Measurements from ENCODE around the gene FHIP2A. TPM values are rescaled to one million over a fixed set of nuclear protein-coding genes. Genes with fewer than 3 reads are reported as not detected.
"Not testable (repeated sequence)": the region's sequence is repeated elsewhere in the genome, so short reads cannot be mapped to it uniquely, and the experiment has no call there.

The FHIP2A gene
- total and polyA plus RNA-seq, 3 donors from 2014 or later: 30.3 to 44.8 (median 39.8) TPM

- Histone ChIP-seq H3K36me3 (ENCODE audit: low read depth, missing control alignments) (peaks cover 2% of the 10 kb centered on the region), H3K27me3 (no peaks in the 10 kb centered on the region), H3K4me3 (no peak overlapping the region), H3K9me3 (no peaks in the 10 kb centered on the region), H3K4me1 (no peaks in the 10 kb centered on the region), H3K27ac (no peak overlapping the region)
- intact Hi-C loops (cut with DNase I; ENCODE audit: low total_unique reads): no loop called here
- no peak for DNase-seq
- TF ChIP-seq CTCF (IDR thresholded peaks at IDR 0.05): no peak
- no peak for TF ChIP-seq POLR2A (IDR thresholded peaks at IDR 0.05)
These were observed 30.6 kb downstream of the FHIP2A start for GRCh38 chr10:114852197-114852596.

GRCh38 chr10:114854906-114855305 is 33.3 kb downstream of the FHIP2A start:
- no peak overlapping the region for H3K27ac ChIP-seq
- WGBS, 2 donors: 79 to 85% methylated on average over 1 of the region's 1 CpG

GRCh38 chr10:114855776-114856543 is 34.4 kb downstream of the FHIP2A start:
- Histone ChIP-seq H3K4me3 (no peak overlapping the region), H3K27me3 (no peaks in the 10 kb centered on the region), H3K27ac (peak overlapping the region in 1 of 2 donors; percentile 4), H3K36me3 (ENCODE audit: low read depth, missing control alignments) (peaks cover 2% of the 10 kb centered on the region), H3K9me3 (no peaks in the 10 kb centered on the region), H3K4me1 (no peaks in the 10 kb centered on the region)
- TF ChIP-seq CTCF (IDR thresholded peaks at IDR 0.05) (no peak), POLR2A (IDR thresholded peaks at IDR 0.05) (no peak)
- DNase-seq: no peak
- intact Hi-C loops (cut with DNase I; ENCODE audit: low total_unique reads): no loop called here
- WGBS, 2 donors: 71 to 81% methylated on average over 7 of the region's 7 CpGs

More at GRCh38 chr10:114854906-114855305, 33.3 kb downstream of the FHIP2A start:
- H3K4me3 ChIP-seq: no peak overlapping the region
- H3K36me3 ChIP-seq (ENCODE audit: low read depth, missing control alignments): peaks cover 2% of the 10 kb centered on the region
- DNase-seq: no peak
- no peaks in the 10 kb centered on the region for H3K27me3 ChIP-seq
- intact Hi-C loops (cut with DNase I; ENCODE audit: low total_unique reads): no loop called here
- H3K9me3 ChIP-seq: no peaks in the 10 kb centered on the region
- H3K4me1 ChIP-seq: no peaks in the 10 kb centered on the region
- TF ChIP-seq POLR2A (IDR thresholded peaks at IDR 0.05): no peak
- no peak for TF ChIP-seq CTCF (IDR thresholded peaks at IDR 0.05)

- Histone ChIP-seq H3K27ac (no peak overlapping the region), H3K4me1 (no peaks in the 10 kb centered on the region), H3K36me3 (ENCODE audit: low read depth, missing control alignments) (peaks cover 2% of the 10 kb centered on the region), H3K27me3 (no peaks in the 10 kb centered on the region), H3K9me3 (no peaks in the 10 kb centered on the region), H3K4me3 (no peak overlapping the region)
- DNase-seq: no peak
- TF ChIP-seq POLR2A (IDR thresholded peaks at IDR 0.05): no peak
- TF ChIP-seq CTCF (IDR thresholded peaks at IDR 0.05): no peak
- WGBS, 2 donors: 67 to 71% methylated on average over 9 of the region's 9 CpGs
- intact Hi-C loops (cut with DNase I; ENCODE audit: low total_unique reads): no loop called here
These were observed 35.1 kb downstream of the FHIP2A start for GRCh38 chr10:114856544-114857287.

- H3K4me1 ChIP-seq; DNase-seq; intact Hi-C loops (cut with DNase I; ENCODE audit: low total_unique reads); H3K27me3 ChIP-seq; H3K9me3 ChIP-seq; H3K27ac ChIP-seq; H3K36me3 ChIP-seq (ENCODE audit: low read depth, missing control alignments); H3K4me3 ChIP-seq: not testable (repeated sequence)
- 85 to 90% methylated on average over 8 of the region's 8 CpGs for WGBS, 2 donors
These were observed 35.6 kb downstream of the FHIP2A start for GRCh38 chr10:114857288-114857565.

Data from testis (tissue), 3 donors.